Esophagus squamous epithelium (tissue), 5 donors: ENCODE data around the gene PRODH. TPM values are rescaled to one million over a fixed set of nuclear protein-coding genes. Genes with fewer than 3 reads are reported as not detected.
"Not testable (repeated sequence)": the region's sequence is repeated elsewhere in the genome, so short reads cannot be mapped to it uniquely, and the experiment has no call there.

Experiments used
- DNase-seq: peaks from one replicate; lab custom pipeline; 2025; lab: John Stamatoyannopoulos, UW
- H3K27ac ChIP-seq, 4 donors: fragments of 200-600 bp; sonication (generic); one replicate each; pipeline ENCODE4 v1.5.1; 2016 to 2019; ENCODE audit warnings: mild to moderate bottlenecking in 1 of 4
- H3K27me3 ChIP-seq, 4 donors: fragments of 200-600 bp; sonication (generic); 1 replicate in 3 of 4; 2 replicates in 1 of 4; pipeline versions ENCODE4 v1.5.1 to v1.6.0; 2017 to 2021; ENCODE audit warnings: antibody characterized with exemption in 1 of 4
- H3K36me3 ChIP-seq, 3 donors: fragments of 200-600 bp; sonication (generic); one replicate each; pipeline ENCODE4 v1.5.1; 2016 to 2019
- H3K4me1 ChIP-seq, 3 donors: fragments of 200-600 bp; sonication (generic); one replicate each; pipeline ENCODE4 v1.5.1; 2017 to 2019
- H3K4me3 ChIP-seq, 4 donors: fragments of 200-600 bp; sonication (generic); 1 replicate in 3 of 4; 2 replicates in 1 of 4; pipeline ENCODE4 v1.5.1; 2016 to 2019; ENCODE audit warnings: mild to moderate bottlenecking in 2 of 4, moderate library complexity in 1 of 4
- H3K9me3 ChIP-seq, 3 donors: fragments of 200-600 bp; sonication (generic); one replicate each; pipeline ENCODE4 v1.5.1; 2016 to 2019
- POLR2A ChIP-seq, 4 donors: fragments of 450-650 bp; IDR thresholded peaks; one replicate each; pipeline ENCODE4 v1.6.1; 2017; ENCODE audit warnings: antibody characterized with exemption in 4 of 4, mild to moderate bottlenecking in 4 of 4, moderate library complexity in 3 of 4
- WGBS, 2 donors: methylation state at CpG; one replicate each; pipeline ENCODE4 v1.1.5; 2018; 5-methylcytosine and 5-hydroxymethylcytosine counted together
- intact Hi-C: fragments of 100-400 bp; cut with DNase I; formaldehyde crosslinking; loops from one replicate; pipeline ENCODE4 v1.15.0; 2022
- total RNA-seq, 4 donors: library from RNA; depleted of rRNA; stranded (reverse); fragments of >200 nt; gene quantifications; one replicate each; pipeline ENCODE4 v1.1.0, GENCODE V29; 2016
- TF ChIP-seq, protein P1 (sequence below), 6 experiments: fragments of 450-650 bp in 4 of 6; fragments of 200-600 bp in 2 of 6; sonication (generic) in 2 of 6; IDR thresholded peaks; one replicate each; pipeline ENCODE4 v1.5.1; 2016 to 2019; ENCODE audit warnings: antibody characterized with exemption in 6 of 6, mild to moderate bottlenecking in 4 of 6, moderate library complexity in 4 of 6
- donor health status: DM: yes; HTN: yes; CAD: no.

Gene PRODH
- total RNA-seq, 4 donors from 2014 or later = 3.0 to 14.7 (median 8.0) TPM

DNA sequence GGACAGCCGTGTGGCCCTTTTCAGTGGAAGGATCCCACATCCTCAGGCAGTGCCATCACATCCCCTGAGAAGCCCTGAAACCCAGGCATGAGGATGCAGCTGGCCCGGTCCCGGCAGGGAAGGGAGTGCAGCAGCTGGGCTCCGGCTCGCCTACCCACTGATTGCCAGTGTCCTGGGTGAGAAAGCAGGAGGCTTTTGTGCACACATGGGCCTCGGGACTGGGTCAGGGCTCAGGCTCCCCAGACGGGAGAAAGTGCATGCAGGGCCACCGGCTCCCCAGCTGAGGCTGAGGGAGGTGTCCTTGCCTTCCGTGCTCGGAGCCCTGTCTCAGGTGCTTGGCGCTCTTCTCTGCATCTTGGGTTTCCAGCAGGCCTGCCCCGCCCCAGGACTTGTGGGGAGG is 23.6 kb upstream of the PRODH start:
- DNase-seq, intact Hi-C loops: not testable (repeated sequence)

DNA sequence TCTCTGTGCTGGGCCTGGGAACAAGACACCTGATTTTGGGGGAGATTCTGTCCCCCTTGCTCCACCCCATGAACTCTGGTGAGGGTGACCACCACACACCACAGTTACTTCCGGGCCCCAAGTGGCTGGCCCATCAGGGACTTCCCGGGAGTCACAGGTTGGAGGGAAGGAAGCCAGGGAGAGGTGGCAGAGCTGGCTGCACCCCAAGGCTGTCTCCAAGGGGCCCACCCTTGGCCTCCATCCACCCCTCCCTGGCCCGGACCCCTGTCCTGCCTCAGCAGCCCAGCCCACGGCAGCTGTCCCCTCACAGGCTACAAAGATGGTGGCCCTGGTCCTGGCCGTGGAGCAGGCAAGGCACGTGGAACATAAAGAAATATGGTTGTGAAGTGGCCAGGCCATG is 23.2 kb upstream of the PRODH start:
- no CpG with 5 or more reads among the region's 6 CpGs for WGBS, 2 donors
- intact Hi-C loops = not testable (repeated sequence)

More for the DNA sequence above, 23.6 kb upstream of the PRODH start:
- not testable (repeated sequence) for H3K36me3 ChIP-seq, H3K4me3 ChIP-seq, H3K27ac ChIP-seq, H3K9me3 ChIP-seq, H3K4me1 ChIP-seq
- 72% methylated on average over 5 of the region's 12 CpGs; no CpG with 5 or more reads in 1 of the 2 donors for WGBS, 2 donors
- H3K27me3 ChIP-seq = peaks cover 0 to 48% (median 0%) of the 10 kb centered on the region in 4 donors

DNA sequence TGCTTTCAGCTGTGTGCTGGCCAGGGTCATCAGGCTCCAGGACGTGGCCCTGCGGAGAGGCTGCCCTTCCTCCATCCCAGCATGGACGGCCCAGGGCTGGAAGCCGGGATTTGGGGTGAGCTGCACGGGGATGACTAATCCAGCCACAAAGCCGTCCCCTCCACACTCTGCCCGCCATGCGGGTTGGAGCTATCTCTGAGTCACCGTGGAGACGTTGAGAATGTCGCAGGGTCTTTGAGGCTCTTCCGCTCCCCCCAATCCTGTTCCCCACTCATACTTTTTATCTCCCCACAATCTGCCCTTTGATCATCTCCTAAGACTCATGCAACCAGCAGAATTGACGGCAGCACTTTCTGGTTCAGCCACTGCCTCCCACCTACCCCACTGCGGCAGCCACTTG is 22.6 kb upstream of the PRODH start:
- 32 to 71% methylated on average over 9 to 12 of the region's 14 CpGs for WGBS, 2 donors
- H3K27ac ChIP-seq, H3K4me1 ChIP-seq, H3K4me3 ChIP-seq, DNase-seq, H3K36me3 ChIP-seq, H3K9me3 ChIP-seq, intact Hi-C loops: not testable (repeated sequence)
- H3K27me3 ChIP-seq = peaks cover 0 to 50% (median 0%) of the 10 kb centered on the region in 4 donors

More for the DNA sequence above, 23.2 kb upstream of the PRODH start:
- H3K4me3 ChIP-seq, H3K9me3 ChIP-seq, H3K4me1 ChIP-seq, H3K36me3 ChIP-seq, H3K27ac ChIP-seq, DNase-seq: not testable (repeated sequence)
- peaks cover 0 to 48% (median 0%) of the 10 kb centered on the region in 4 donors for H3K27me3 ChIP-seq

DNA sequence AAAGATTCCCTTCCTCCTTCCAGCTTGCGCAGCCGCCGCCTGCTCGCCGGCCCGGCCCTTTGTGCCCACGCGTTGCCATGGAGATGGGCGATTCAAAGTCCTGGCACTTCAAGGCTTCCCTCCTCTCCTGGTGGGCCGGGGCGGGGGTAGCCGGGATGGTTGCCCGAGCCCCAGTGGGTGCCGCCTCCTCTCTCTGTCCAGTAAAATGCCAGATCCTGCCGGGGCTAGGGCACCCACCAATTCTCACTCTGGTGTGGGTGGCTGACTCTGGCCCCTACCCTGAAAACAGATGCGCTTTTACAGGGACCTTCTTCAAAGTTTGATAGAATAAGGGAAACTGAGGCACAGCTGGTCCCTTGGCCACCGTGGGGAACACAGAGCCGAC is 22.2 kb upstream of the PRODH start:
- DNase-seq, H3K27ac ChIP-seq, H3K9me3 ChIP-seq, H3K36me3 ChIP-seq, intact Hi-C loops, H3K4me1 ChIP-seq, H3K4me3 ChIP-seq: not testable (repeated sequence)
- H3K27me3 ChIP-seq = peaks cover 0 to 53% (median 0%) of the 10 kb centered on the region in 4 donors
- 70 to 75% methylated on average over 2 of the region's 18 CpGs for WGBS, 2 donors

DNA sequence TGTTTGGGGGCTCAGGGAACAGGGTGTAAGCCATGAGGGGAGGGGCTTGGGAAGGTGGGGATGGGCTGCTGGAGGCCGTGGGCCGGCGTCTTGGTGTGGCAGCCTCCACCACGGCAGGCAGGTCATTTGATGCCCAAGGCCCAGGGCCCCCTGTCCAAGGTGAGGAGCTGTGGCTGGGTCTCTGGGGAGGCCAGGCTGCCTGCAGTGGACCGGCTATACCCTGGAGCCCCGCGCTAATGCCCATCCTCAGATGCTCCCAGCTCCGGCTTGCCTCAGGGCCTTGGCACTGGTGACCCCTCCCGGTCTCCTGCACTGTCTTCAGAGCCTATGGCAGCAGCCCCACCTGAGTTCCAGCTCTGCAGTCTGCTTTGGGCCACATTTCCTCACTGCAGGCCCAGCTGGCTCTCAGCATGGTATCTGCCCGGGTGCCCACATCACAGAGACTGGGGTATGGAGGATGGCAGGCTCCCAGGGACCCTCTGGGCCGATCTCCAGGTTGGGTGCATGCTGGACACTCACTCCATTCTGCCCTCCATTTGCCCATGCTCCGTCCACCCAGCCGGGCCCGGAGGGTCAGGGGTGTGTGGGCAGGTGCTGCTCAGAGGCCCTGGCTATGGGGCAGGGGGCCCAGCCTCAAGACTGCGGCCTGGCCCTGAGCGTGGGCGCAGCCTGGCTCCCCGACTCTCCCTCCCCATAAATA is 21.7 kb upstream of the PRODH start:
- intact Hi-C loops = not testable (repeated sequence)

DNA sequence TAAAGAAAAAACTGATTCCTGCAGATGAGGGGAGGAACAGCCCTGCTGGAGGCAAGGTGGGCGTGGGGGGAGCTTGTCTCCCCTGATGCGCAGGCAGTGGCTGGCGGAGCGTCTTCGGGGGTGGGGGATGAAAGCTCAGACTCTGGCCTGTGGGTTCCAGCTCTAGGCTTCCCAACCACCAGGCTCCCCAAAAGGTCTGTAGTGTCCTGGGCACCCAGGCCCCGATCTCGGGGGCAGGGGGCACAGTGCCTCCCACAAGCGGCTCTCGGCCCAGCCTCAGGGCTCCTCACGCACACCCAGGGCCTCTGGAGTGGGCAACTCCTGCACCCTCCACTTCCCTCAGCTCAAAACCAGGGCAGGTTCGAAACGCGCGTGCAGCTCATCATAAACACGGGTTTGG is 20.9 kb upstream of the PRODH start:
- 71% methylated on average over 10 of the region's 15 CpGs; no CpG with 5 or more reads in 1 of the 2 donors for WGBS, 2 donors
- H3K4me1 ChIP-seq, DNase-seq, H3K27ac ChIP-seq, H3K9me3 ChIP-seq, H3K4me3 ChIP-seq, intact Hi-C loops, H3K36me3 ChIP-seq: not testable (repeated sequence)
- H3K27me3 ChIP-seq = peaks cover 0 to 60% (median 0%) of the 10 kb centered on the region in 4 donors

More for the DNA sequence above, 21.7 kb upstream of the PRODH start:
- not testable (repeated sequence) for H3K9me3 ChIP-seq, H3K4me1 ChIP-seq, H3K27ac ChIP-seq, H3K36me3 ChIP-seq, H3K4me3 ChIP-seq, DNase-seq
- H3K27me3 ChIP-seq = peaks cover 0 to 56% (median 0%) of the 10 kb centered on the region in 4 donors
- 80% methylated on average over 2 of the region's 18 CpGs; no CpG with 5 or more reads in 1 of the 2 donors for WGBS, 2 donors

DNA sequence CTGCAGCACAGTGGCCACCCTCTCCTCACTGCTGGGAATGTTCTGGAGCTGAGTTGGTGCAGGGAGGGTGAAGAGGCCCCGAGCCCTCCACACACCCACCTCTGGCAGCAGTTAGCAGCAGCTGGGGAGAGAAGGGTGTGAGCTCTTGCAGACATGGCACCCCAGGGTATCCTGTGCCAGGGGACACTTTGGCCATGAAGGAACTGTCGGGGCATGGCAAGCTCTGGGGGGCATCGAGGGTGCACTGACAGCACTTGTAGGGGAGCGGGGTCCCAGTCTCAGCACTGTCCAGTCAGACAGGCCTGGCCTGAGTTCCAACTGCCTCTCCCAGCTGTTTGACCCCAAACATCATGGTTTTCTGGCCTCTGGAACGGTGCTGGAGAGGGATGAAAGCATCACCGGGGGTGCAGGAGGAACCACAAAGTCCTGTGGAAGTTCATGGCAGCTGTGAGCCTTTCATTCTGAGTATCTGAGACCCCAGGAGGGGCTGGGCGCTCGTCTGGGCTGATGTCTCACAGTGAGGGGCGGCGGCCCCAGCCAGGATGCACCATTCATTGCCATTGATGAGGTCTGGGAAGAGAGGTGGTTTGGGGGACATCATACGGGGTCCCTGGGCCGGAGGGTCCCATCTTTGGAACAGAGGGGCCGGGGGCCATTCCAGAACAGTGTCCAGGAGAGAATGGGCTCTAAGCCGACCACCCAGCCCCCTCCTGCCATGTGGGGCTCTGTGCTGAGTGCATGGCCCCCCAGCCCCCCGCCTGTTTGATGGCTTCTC is 20.2 kb upstream of the PRODH start:
- DNase-seq, H3K27ac ChIP-seq, H3K4me3 ChIP-seq, H3K4me1 ChIP-seq, intact Hi-C loops, H3K9me3 ChIP-seq, H3K36me3 ChIP-seq: not testable (repeated sequence)
- 66% methylated on average over 5 of the region's 15 CpGs; no CpG with 5 or more reads in 1 of the 2 donors for WGBS, 2 donors
- H3K27me3 ChIP-seq = peaks cover 0 to 63% (median 0%) of the 10 kb centered on the region in 4 donors

DNA sequence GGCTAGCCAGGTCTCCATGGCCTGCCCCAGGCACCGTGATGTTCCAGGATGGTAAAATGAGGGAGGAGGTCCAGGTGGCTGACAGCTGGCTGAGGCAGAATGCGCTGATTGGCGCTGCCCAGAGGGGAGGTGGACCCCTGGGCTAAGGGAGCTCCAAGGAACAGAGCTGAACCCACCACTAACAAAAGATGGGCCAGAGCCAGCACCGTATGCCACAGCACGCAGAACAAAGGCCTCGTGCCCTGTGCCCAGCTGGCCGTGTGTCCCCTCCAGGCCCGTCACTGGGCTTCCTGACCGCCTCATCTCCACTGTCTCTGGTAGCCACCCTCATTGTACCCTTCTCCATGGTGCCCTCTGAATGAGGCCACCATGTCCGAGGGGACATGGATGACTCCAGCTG is 19.6 kb upstream of the PRODH start:
- no peaks in the 10 kb centered on the region for H3K9me3 ChIP-seq
- no peak overlapping the region for H3K4me3 ChIP-seq
- no peak for DNase-seq
- intact Hi-C loops = no loop called here
- no peaks in the 10 kb centered on the region for H3K4me1 ChIP-seq
- no peaks in the 10 kb centered on the region for H3K36me3 ChIP-seq
- TF ChIP-seq POLR2A (IDR thresholded peaks at IDR 0.05) = no peak
- TF ChIP-seq, protein P1, sequence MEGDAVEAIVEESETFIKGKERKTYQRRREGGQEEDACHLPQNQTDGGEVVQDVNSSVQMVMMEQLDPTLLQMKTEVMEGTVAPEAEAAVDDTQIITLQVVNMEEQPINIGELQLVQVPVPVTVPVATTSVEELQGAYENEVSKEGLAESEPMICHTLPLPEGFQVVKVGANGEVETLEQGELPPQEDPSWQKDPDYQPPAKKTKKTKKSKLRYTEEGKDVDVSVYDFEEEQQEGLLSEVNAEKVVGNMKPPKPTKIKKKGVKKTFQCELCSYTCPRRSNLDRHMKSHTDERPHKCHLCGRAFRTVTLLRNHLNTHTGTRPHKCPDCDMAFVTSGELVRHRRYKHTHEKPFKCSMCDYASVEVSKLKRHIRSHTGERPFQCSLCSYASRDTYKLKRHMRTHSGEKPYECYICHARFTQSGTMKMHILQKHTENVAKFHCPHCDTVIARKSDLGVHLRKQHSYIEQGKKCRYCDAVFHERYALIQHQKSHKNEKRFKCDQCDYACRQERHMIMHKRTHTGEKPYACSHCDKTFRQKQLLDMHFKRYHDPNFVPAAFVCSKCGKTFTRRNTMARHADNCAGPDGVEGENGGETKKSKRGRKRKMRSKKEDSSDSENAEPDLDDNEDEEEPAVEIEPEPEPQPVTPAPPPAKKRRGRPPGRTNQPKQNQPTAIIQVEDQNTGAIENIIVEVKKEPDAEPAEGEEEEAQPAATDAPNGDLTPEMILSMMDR (IDR thresholded peaks at IDR 0.05) = no peak
- peaks cover 0 to 69% (median 0%) of the 10 kb centered on the region in 4 donors for H3K27me3 ChIP-seq
- no peak overlapping the region for H3K27ac ChIP-seq
- 77 to 95% methylated on average over 8 of the region's 10 CpGs for WGBS, 2 donors
